Airway epithelial cell (primary cell): ENCODE measurements around the gene USP17L17. TPM values are rescaled to one million over a fixed set of nuclear protein-coding genes. Genes with fewer than 3 reads are reported as not detected.

Source experiments
- total RNA-seq: library from RNA; depleted of rRNA; stranded (reverse); fragments of >200 nt; gene quantifications from 2 replicates; pipeline ENCODE4 v1.2.3, GENCODE V29; 2015

The USP17L17 gene
- total RNA-seq = not detected in 2 replicates

GRCh38 chr4:9243579-9243978, at the start of gene USP17L17:
Gene USP17L17, plus strand, starts transcription at chr4:9243879. Its CDS starts 0 bp downstream, at chr4:9243879.

GRCh38 chr4:9210357-9210756, 33.3 kb upstream of the USP17L17 start, which contains the start of gene USP17L10:
Gene USP17L10, plus strand, starts transcription at chr4:9210657. Its CDS starts 0 bp downstream, at chr4:9210657.

GRCh38 chr4:9215105-9215504, 28.6 kb upstream of the USP17L17 start, which contains the start of gene USP17L11:
Gene USP17L11, plus strand, starts transcription at chr4:9215405. Its CDS starts 0 bp downstream, at chr4:9215405.

GRCh38 chr4:9219852-9220251, 23.8 kb upstream of the USP17L17 start, which contains the start of gene USP17L12:
Gene USP17L12, plus strand, starts transcription at chr4:9220152. Its CDS starts 0 bp downstream, at chr4:9220152.

GRCh38 chr4:9224596-9224995, 19.1 kb upstream of the USP17L17 start, which contains the start of gene USP17L13:
Gene USP17L13, plus strand, starts transcription at chr4:9224896. Its CDS starts 0 bp downstream, at chr4:9224896.

GRCh38 chr4:9234085-9234484, 9.6 kb upstream of the USP17L17 start, which contains the start of gene USP17L15:
Gene USP17L15, plus strand, starts transcription at chr4:9234385. Its CDS starts 0 bp downstream, at chr4:9234385.

GRCh38 chr4:9247953-9248680, 4.4 kb downstream of the USP17L17 start, which contains the start of gene USP17L18:
Gene USP17L18, plus strand, starts transcription at chr4:9248630. Its CDS starts 0 bp downstream, at chr4:9248630.

GRCh38 chr4:9253078-9253477, 9.4 kb downstream of the USP17L17 start, which contains the start of gene USP17L19:
Gene USP17L19, plus strand, starts transcription at chr4:9253378. Its CDS starts 0 bp downstream, at chr4:9253378.

GRCh38 chr4:9257824-9258223, 14.1 kb downstream of the USP17L17 start, which contains the start of gene USP17L20:
Gene USP17L20, plus strand, starts transcription at chr4:9258124. Its CDS starts 0 bp downstream, at chr4:9258124.

GRCh38 chr4:9262572-9262971, 18.9 kb downstream of the USP17L17 start, which contains the start of gene USP17L21:
Gene USP17L21, plus strand, starts transcription at chr4:9262872. Its CDS starts 0 bp downstream, at chr4:9262872.

GRCh38 chr4:9267319-9267718, 23.6 kb downstream of the USP17L17 start, which contains the start of gene USP17L22:
Gene USP17L22, plus strand, starts transcription at chr4:9267619. Its CDS starts 0 bp downstream, at chr4:9267619.

Other genes with a start within 250 kb of the USP17L17 start
- not detected in 2 replicates for gene FAM90A26, start 73.5 kb upstream of the USP17L17 start, total RNA-seq
- not detected in 2 replicates for gene USP17L10, start 33.2 kb upstream of the USP17L17 start, total RNA-seq
- not detected in 2 replicates for gene USP17L11, start 28.5 kb upstream of the USP17L17 start, total RNA-seq
- not detected in 2 replicates for gene USP17L12, start 23.7 kb upstream of the USP17L17 start, total RNA-seq
- not detected in 2 replicates for gene USP17L13, start 19.0 kb upstream of the USP17L17 start, total RNA-seq
- not detected in 2 replicates for gene USP17L15, start 9.5 kb upstream of the USP17L17 start, total RNA-seq
- gene USP17L18, start 4.8 kb downstream of the USP17L17 start, total RNA-seq = not detected in 2 replicates
- gene USP17L19, start 9.5 kb downstream of the USP17L17 start, total RNA-seq = not detected in 2 replicates
- not detected in 2 replicates for gene USP17L20, start 14.2 kb downstream of the USP17L17 start, total RNA-seq
- gene USP17L21, start 19.0 kb downstream of the USP17L17 start, total RNA-seq = not detected in 2 replicates
- gene USP17L22, start 23.7 kb downstream of the USP17L17 start, total RNA-seq = not detected in 2 replicates
- gene USP17L24, start 81.3 kb downstream of the USP17L17 start, total RNA-seq = not detected in 2 replicates
- gene USP17L25, start 86.0 kb downstream of the USP17L17 start, total RNA-seq = not detected in 2 replicates
- gene USP17L26, start 90.8 kb downstream of the USP17L17 start, total RNA-seq = not detected in 2 replicates
- not detected in 2 replicates for gene USP17L5, start 95.5 kb downstream of the USP17L17 start, total RNA-seq
- gene USP17L27, start 100.3 kb downstream of the USP17L17 start, total RNA-seq = not detected in 2 replicates
- not detected in 2 replicates for gene USP17L28, start 105.0 kb downstream of the USP17L17 start, total RNA-seq
- not detected in 2 replicates for gene USP17L29, start 109.8 kb downstream of the USP17L17 start, total RNA-seq
- gene USP17L30, start 119.2 kb downstream of the USP17L17 start, total RNA-seq = not detected in 2 replicates
- gene DEFB131A, start 200.5 kb downstream of the USP17L17 start, total RNA-seq = not detected in 2 replicates